ENCODE results near the gene ZNF74.

DNA sequence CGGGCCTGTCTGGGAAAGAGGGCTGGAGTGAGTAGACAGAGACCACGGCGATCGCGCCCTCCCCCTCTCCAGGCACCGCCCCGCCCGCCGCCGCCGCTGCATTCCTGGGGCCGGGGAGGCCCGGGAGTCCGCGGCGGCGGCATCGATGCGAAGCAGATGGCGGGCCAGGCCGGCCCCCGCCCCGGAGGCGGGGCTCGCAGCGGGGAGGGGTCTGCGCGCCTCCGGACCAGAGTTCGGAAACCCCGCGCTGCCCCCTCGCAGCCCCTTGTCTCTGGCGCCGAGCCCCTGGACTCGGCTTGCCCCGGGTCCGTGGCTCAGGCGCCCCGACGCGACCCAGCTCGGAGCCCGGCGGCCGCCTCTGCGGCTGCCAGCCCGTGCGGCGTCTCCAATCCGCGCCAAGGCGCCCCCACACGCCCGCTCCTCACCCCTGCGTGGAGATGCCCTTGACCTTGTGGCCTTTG lies 42.4 kb downstream of the ZNF74 start:
- TF ChIP-seq CTCF (IDR thresholded peaks at IDR 0.05; ENCODE audit: poor library complexity), result no peak
- TF ChIP-seq EZH2phosphoT487 (IDR thresholded peaks at IDR 0.05; ENCODE audit: low read depth, severe bottlenecking, unreplicated experiment), result no peak
